MM.1S (cell line): ENCODE data around the gene OCLN.

Source experiments
- DNase-seq: peaks from one replicate; pipeline ENCODE4 v3.0.0-alpha.2; 2015
- H2AFZ ChIP-seq: fragments of 300-600 bp; sonication (generic); 2 replicates; pipeline ENCODE4 v1.6.0; 2016; ENCODE audit warnings: antibody characterized with exemption, low read length
- H3F3A ChIP-seq: fragments of 300-600 bp; sonication (generic); 2 replicates; pipeline ENCODE4 v1.6.1; 2016; ENCODE audit warnings: mild to moderate bottlenecking, antibody characterized with exemption, low read length, moderate library complexity, mixed read lengths; ENCODE audit not compliant: insufficient read depth
- H3K27ac ChIP-seq: fragments of 300-600 bp; sonication (generic); 2 replicates; pipeline ENCODE4 v1.5.1; 2016; ENCODE audit warnings: mild to moderate bottlenecking, low read length
- H3K27me3 ChIP-seq: fragments of 300-600 bp; sonication (generic); replicated peaks from 2 replicates; pipeline ENCODE4 v1.6.0; 2016; ENCODE audit warnings: low read length; ENCODE audit not compliant: insufficient read depth
- H3K36me3 ChIP-seq: fragments of 300-600 bp; sonication (generic); replicated peaks from 2 replicates; pipeline ENCODE4 v1.6.1; 2016; ENCODE audit warnings: mild to moderate bottlenecking, low read length, mixed read lengths; ENCODE audit not compliant: insufficient read depth
- H3K4me1 ChIP-seq: fragments of 300-600 bp; sonication (generic); 2 replicates; pipeline ENCODE4 v1.6.1; 2016; ENCODE audit warnings: low read length, mixed read lengths
- H3K4me2 ChIP-seq: fragments of 300-600 bp; sonication (generic); 2 replicates; pipeline ENCODE4 v1.6.0; 2016; ENCODE audit warnings: low read depth, low read length
- H3K4me3 ChIP-seq: fragments of 300-600 bp; sonication (generic); 2 replicates; pipeline ENCODE4 v1.5.1; 2016; ENCODE audit warnings: low read length, mixed read lengths
- H3K79me2 ChIP-seq: fragments of 300-600 bp; sonication (generic); 2 replicates; pipeline ENCODE4 v1.6.1; 2016; ENCODE audit warnings: mixed run types, low read length, mixed read lengths
- H3K9ac ChIP-seq: fragments of 300-600 bp; sonication (generic); 2 replicates; pipeline ENCODE4 v1.6.1; 2016; ENCODE audit warnings: low read length, mixed read lengths
- H3K9me2 ChIP-seq: fragments of 300-600 bp; sonication (generic); replicated peaks from 2 replicates; pipeline ENCODE4 v1.6.1; 2016; ENCODE audit warnings: mild to moderate bottlenecking, low read length, mixed read lengths; ENCODE audit not compliant: insufficient read depth
- H3K9me3 ChIP-seq: fragments of 300-600 bp; sonication (generic); replicated peaks from 2 replicates; pipeline ENCODE4 v1.6.1; 2016; ENCODE audit warnings: mild to moderate bottlenecking, low read length, mixed read lengths; ENCODE audit not compliant: insufficient read depth
- H4K20me1 ChIP-seq: fragments of 300-600 bp; sonication (generic); 2 replicates; pipeline ENCODE4 v1.6.1; 2016; ENCODE audit warnings: mild to moderate bottlenecking, low read length, moderate library complexity, mixed read lengths; ENCODE audit not compliant: insufficient read depth
- CTCF ChIP-seq: fragments of 300-600 bp; sonication (generic); IDR thresholded peaks from 2 replicates; pipeline ENCODE4 v1.5.1; 2016; ENCODE audit warnings: antibody characterized with exemption, low read length, mixed read lengths
- EZH2 ChIP-seq: fragments of 300-600 bp; sonication (generic); optimal IDR thresholded peaks from 2 replicates; pipeline ENCODE3; 2017; ENCODE audit warnings: low read depth, mild to moderate bottlenecking, antibody characterized with exemption, low read length, mixed read lengths
- EZH2phosphoT487 ChIP-seq: fragments of 300-600 bp; sonication (generic); IDR thresholded peaks from 2 replicates; pipeline ENCODE4 v1.6.1; 2018; ENCODE audit warnings: antibody characterized with exemption, low read length

The OCLN gene

GRCh38 chr5:69516769-69517168, 24.2 kb downstream of the OCLN start:
- no peaks in the 10 kb centered on the region for H3K9me2 ChIP-seq
- no peaks in the 10 kb centered on the region for H3K4me1 ChIP-seq
- TF ChIP-seq EZH2 (no peak), EZH2phosphoT487 (no peak), CTCF (no peak)
- no peak overlapping the region for H3K4me3 ChIP-seq
- H3K79me2 ChIP-seq = no peaks in the 10 kb centered on the region
- H3F3A ChIP-seq = no peaks in the 10 kb centered on the region
- H2AFZ ChIP-seq = no peak overlapping the region
- H4K20me1 ChIP-seq = no peaks in the 10 kb centered on the region
- no peaks in the 10 kb centered on the region for H3K27me3 ChIP-seq
- no peaks in the 10 kb centered on the region for H3K9me3 ChIP-seq
- no peak for DNase-seq
- H3K9ac ChIP-seq = no peak overlapping the region
- H3K36me3 ChIP-seq = no peaks in the 10 kb centered on the region
- H3K27ac ChIP-seq = no peak overlapping the region
- H3K4me2 ChIP-seq = no peak overlapping the region

GRCh38 chr5:69517763-69518212, 25.2 kb downstream of the OCLN start:
- no peak for DNase-seq
- Histone ChIP-seq H3K4me2 (no peak overlapping the region), H3K9ac (no peak overlapping the region)

GRCh38 chr5:69519285-69519684, 26.7 kb downstream of the OCLN start:
- no peaks in the 10 kb centered on the region for H3K36me3 ChIP-seq
- no peaks in the 10 kb centered on the region for H3K9me2 ChIP-seq
- DNase-seq = no peak
- H3K4me1 ChIP-seq = no peaks in the 10 kb centered on the region
- no peak overlapping the region for H3K9ac ChIP-seq
- H2AFZ ChIP-seq = no peak overlapping the region
- no peak overlapping the region for H3K4me2 ChIP-seq
- no peaks in the 10 kb centered on the region for H3F3A ChIP-seq
- no peak overlapping the region for H3K4me3 ChIP-seq
- H4K20me1 ChIP-seq = no peaks in the 10 kb centered on the region
- no peaks in the 10 kb centered on the region for H3K9me3 ChIP-seq
- H3K27me3 ChIP-seq = no peaks in the 10 kb centered on the region
- H3K79me2 ChIP-seq = no peaks in the 10 kb centered on the region
- H3K27ac ChIP-seq = no peak overlapping the region
- TF ChIP-seq EZH2phosphoT487 (no peak), CTCF (no peak), EZH2 (no peak)

More at GRCh38 chr5:69517763-69518212, 25.2 kb downstream of the OCLN start:
- H3K4me1 ChIP-seq = no peaks in the 10 kb centered on the region
- H3K9me3 ChIP-seq = no peaks in the 10 kb centered on the region
- H4K20me1 ChIP-seq = no peaks in the 10 kb centered on the region
- no peaks in the 10 kb centered on the region for H3K36me3 ChIP-seq
- no peaks in the 10 kb centered on the region for H3F3A ChIP-seq
- no peak overlapping the region for H3K27ac ChIP-seq
- H3K9me2 ChIP-seq = no peaks in the 10 kb centered on the region
- no peaks in the 10 kb centered on the region for H3K79me2 ChIP-seq
- no peaks in the 10 kb centered on the region for H3K27me3 ChIP-seq
- no peak overlapping the region for H3K4me3 ChIP-seq
- no peak overlapping the region for H2AFZ ChIP-seq
- TF ChIP-seq EZH2phosphoT487 (no peak), CTCF (no peak), EZH2 (no peak)
